GM21717 (cell line): ENCODE measurements around the gene SAMD4A.
"Not testable (repeated sequence)": the region's sequence is repeated elsewhere in the genome, so short reads cannot be mapped to it uniquely, and the experiment has no call there.

Experiments used
- ATAC-seq: cut with Tn5 transposase; IDR thresholded peaks from one replicate; pipeline ENCODE4 v1.9.1; 2021; ENCODE audit warnings: mild to moderate bottlenecking, moderate library complexity; ENCODE audit not compliant: unreplicated experiment

Gene SAMD4A

GRCh38 chr14:54752611-54753010, 185.7 kb downstream of the SAMD4A start:
- not testable (repeated sequence) for ATAC-seq

- ATAC-seq: not testable (repeated sequence)
Observed at GRCh38 chr14:54753396-54753795, 186.5 kb downstream of the SAMD4A start.

DNA sequence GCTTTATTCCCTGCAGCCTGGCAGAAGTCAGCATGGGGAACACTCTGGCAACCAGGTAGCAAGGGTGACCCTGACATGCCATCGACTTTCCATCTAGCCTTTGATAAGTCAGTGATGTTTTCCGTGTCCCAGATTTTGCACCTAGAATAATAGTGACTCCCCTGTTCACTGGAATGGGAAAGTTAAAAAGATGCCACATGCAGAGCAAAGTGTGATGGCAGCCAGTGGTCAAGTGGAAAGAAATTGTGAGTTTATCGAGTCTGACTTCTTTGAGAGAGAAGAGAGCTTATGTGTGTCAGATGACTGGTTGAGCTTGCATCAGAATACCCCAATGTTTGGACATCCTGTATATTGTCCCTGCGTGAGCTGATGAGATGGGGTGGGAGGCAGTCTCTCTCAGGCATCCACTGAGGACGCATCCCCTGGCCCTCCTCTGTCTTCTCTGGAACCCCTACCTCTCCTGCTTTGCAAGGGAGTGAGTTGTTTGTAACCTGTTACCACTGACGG, 187.2 kb downstream of the SAMD4A start:
- no peak for ATAC-seq

DNA sequence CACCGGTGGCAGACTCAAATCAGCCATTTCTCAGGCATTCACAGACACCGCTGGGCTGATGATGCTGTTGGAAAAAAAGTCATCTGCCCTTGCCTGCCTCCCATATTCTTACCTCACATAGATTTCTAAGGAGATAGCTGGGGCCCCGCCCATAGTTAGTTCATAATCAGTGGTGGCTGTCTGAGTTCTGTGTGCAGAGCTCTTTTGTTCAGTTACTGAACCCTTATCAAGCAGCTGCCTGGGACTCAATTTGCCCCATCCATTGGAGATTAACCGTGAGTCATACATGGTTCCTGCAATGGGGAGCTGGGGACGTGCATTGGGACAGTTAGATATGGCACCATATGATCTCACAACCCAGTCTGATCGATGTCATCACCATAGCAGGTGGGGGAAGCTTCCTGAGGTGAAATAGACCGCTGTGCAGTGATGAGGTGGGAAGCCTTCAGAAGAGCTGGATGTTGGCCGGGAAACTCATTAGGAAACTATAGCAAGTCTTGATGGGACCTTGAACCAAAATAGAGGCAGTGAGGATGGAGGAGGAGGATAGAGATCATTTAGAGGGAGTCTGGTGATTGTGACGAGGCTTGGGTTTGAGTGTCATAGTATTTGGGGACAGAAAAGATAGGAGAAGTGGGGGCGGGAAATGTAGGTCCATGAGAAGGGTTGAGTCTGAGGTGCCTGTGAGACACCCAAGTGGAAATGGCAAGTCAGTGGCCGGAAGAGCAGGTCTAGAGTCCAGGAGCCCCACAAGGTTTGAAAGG, 187.9 kb downstream of the SAMD4A start:
- no peak for ATAC-seq

DNA sequence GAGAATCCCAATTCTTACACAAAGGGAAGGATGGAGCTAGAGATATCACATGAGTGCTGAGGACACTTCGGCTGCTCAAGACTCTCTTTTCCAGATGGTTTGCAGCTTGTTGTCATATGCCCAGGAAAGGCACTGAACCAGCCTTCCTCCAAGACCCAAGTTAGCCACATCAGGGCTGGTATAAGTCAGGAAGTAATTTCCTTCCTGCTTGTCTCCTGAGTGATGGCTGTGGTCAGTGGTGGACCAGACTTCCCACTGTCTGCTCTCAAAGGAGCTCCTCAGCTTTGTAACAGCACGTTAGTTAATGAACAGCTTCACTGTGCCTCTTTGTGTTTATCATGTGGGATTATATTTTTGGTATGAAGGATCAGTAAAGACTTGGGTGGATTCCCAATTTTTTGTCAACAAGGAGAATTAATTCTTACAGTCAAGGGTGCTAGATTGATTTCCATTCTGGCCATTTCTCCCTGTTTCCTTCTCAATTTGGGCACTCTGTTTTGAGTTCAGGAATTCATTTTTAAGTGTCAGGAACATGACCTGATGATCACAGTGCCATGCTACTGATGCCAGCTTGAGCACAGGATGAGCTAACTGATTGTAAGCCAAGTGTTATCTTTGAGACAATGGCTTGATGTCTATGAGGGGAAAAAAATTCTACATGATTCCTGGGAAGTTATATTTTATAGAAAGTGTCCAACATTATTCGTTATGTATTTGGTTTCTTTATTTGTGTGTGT, 189.9 kb downstream of the SAMD4A start:
- ATAC-seq: no peak

GRCh38 chr14:54758041-54758440, 191.1 kb downstream of the SAMD4A start:
- ATAC-seq: no peak

- no peak for ATAC-seq
Observed at GRCh38 chr14:54759982-54760585, 193.2 kb downstream of the SAMD4A start.

DNA sequence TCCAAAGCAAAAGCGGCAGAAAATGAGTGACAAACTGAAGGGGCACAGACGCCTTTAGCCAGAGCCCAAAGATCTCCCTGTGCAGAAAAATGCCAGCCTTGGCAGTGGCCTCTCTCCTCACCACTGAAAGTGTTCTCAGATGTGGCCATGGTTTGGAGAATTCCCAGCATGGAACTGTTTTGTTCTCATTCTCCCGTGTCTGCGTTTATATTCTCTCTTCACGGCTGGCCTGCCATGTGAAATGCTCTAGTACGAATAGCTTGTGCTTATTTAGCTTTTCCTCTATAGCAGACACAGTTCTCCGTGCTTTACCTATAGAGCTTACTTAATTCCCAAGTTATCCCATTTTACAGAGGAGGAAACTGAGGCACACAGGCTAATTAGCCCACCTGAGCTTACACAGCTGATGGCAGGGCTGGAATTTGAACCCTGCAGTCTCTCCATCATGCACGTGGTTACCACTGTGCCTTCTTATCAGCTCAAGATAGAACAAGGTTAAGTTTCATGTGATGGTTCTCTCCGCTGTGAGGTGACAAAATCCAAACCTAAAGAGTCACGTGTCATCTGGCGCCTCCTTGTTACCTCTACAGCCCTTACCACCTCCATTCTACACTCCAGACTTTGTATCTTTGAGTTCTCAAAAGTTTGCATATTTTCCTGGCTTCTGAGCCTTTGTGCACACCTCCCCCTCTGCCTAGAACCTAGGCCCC, 194.1 kb downstream of the SAMD4A start:
- ATAC-seq: no peak

GRCh38 chr14:54761835-54762234, 194.9 kb downstream of the SAMD4A start:
- no peak for ATAC-seq

DNA sequence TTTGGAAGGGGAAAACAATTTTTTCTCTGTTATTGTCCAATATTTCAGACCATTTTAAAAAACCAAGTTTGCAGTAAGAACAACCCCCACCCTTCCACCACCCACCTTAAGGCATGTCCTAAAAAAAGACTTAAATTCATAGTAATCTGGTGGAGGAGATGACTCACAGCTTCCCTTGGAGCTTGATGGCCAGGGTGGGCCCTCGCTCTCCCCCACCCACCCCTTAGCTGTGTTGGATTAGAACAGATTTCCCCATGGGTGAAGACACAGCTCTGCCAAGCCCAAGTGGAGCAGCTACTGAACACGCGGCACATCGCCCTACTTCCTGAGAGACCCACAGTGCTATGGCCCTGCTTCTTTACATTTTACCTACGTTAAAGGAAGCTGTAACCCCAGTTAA, 195.4 kb downstream of the SAMD4A start:
- no peak for ATAC-seq

DNA sequence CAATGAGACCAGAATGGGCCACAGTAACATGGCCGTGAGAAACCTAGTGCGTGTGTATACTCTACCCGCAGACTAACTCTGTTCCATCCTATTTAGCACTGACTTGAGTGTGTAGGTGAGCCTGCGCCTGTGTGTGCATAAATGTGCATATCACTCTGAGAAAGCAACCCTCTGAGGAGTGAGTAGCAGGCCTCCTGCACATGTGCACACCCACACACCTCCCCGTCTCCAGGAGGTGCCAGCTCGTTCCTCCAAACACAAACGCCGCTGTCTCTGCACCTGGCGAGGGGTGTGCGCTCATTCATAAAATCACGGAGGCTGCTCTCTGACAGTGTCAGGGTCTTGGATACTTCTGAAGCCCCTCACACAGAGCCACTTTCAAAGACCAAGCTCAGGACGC, 196.8 kb downstream of the SAMD4A start:
- ATAC-seq: no peak

DNA sequence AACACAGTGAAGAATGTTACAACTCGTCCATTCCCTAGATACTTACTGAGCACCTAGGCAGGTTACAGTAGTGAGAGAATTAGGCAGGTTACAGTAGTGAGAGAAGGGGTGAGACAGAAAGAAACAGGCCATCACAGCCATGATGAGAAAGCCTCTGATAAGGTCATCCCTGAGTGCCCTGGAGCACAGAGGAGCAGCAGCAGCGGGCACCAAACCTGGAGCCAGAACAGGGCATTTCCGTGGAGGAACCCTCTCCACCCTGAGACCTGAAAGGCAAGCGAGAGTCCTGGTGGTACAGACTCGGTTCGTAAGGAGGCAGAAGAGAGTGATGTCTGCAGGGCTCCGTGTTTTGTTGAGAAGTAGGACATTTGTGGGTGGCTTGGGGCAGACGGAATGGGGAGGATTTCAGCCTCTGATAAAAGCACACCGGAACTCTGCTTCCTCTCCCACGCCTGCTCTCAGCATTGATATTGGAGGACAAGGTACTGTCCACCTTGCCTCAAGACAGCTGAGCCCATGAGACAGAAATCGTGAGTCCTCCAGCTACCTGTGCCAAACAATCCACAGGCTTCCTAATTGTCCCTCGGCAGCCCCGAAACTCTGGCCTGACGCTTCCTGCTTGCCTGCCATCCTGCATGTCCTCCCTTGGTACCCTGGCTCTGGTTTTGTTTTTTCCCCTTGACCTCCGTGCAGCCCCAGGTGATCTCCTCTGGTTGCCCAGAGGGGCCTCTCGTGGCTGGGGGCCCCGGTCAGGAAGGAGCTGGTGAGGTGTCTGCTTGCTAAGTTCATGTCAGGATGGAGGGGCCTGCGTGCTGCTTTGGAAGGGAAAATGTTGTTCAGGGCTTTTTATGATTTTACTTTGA, 199.6 kb downstream of the SAMD4A start:
- no peak for ATAC-seq

DNA sequence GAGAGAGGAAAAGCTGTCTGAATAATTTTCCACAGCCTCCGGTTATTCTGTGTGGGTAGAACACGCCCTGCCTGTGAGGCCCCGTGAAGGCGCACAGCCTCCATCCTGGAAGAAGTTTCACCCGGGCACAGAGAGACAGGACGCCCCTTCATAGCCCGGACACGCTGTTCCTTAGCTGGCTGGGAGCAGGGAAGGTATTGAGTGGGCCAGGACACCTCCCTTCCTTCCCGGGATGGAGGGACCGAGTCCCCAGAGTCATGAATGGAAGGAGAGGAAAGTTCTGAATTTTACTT, 200.2 kb downstream of the SAMD4A start:
- no peak for ATAC-seq

DNA sequence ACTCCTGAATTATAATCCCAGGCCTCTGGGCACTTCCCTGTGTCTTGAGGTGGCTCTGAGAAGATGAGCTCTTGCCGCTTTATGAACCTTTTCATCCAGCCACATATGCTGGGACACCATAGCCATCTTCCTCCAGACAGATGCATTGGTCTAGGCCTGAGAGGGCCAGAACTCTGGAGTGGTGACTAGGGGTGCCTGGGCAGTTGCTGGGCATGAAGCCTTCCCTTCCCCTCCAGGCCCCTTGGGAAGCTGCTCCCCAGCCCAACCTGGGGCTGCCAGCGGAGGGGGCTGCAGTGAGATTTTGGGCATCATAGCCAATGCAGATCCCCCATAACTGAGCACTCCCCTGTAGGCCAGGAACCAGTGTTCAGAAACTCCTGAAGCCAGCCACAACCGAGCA, 200.5 kb downstream of the SAMD4A start:
- no peak for ATAC-seq

- no peak for ATAC-seq
Observed at GRCh38 chr14:54768501-54769129, 201.7 kb downstream of the SAMD4A start.

DNA sequence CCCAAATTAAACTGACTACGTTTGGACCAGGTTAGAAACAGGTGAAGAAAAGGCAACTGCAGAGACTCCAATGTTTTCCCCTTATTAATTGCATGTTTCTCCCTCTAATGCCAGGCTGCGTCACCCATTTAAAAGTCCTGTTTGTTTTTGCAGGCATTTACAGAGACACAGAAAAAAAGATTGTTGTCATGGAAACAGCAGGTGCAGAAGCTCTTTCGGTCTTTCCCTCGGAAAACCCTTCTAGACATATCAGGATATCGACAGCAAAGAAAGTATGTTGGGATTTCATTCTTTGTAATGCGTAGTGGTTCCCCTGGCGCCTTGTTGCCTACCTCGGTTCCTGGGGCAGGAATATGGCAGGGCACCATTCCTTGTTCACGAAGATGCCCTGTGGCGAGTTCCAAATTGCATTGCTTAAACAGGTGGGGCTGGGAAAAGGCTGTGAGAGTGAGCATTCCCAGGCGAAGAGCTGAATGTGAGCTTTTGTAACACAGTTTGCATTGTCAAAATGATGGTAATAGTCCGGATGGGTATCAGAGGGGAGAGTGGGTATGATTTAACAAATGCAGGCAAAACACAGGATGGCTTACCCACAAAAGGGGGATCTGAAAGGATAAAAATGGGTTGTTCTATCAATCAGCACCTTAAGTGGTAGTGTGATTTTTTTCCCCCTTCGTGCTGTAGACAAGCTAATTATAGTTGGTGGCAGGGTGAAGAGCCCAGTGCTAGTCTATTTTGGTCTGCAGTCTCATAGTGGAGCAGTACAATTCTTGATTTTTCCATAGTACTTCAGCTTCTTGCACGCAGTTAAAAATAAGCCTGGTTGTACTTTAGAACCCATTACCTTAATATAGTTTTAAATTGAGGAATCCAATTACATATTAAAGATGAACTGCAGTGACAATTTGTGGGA, 203.3 kb downstream of the SAMD4A start:
- ATAC-seq: no peak

DNA sequence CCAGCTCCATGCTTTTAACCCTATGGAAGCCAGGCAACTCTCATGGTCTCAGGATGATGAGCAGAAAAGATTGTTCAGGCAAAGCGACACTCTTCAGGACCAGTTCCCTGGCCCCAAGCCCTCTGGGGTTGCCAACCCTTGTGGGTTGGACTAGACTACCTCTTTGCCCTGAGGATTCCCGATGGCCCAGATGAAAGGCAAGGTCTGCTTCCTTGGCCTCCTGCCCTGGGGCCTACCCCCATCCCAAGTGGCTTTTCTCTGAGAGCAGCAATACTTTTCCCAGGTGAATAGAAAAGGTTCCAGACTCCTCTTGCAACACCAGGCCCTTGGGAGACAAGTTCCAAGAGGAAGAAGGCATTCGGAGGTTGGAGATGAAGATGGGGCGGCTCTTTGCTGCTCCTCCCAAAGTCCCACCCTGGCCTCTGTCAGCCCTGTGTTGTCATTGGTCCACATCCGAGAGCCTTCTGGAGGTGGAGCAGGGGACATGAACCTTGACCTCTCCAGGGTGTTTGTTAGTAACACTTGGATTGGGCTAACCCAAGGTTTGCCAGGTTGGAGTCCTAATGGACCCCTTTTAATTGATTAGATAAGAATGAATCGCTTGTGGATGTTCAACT, 204.6 kb downstream of the SAMD4A start:
- no peak for ATAC-seq

- no peak for ATAC-seq
Observed at GRCh38 chr14:54772451-54772881, 205.5 kb downstream of the SAMD4A start.
